ENCODE measurements around the gene ATF1. TPM values are rescaled to one million over a fixed set of nuclear protein-coding genes. Genes with fewer than 3 reads are reported as not detected.
A peak's percentile ranks its signal among the peaks of the same experiment; 100 is the strongest.
"Not testable (repeated sequence)": the region's sequence is repeated elsewhere in the genome, so short reads cannot be mapped to it uniquely, and the experiment has no call there.

Gene ATF1
- total RNA-seq, 4 donors from 2014 or later: 10.0 to 19.4 (median 16.5) TPM

DNA sequence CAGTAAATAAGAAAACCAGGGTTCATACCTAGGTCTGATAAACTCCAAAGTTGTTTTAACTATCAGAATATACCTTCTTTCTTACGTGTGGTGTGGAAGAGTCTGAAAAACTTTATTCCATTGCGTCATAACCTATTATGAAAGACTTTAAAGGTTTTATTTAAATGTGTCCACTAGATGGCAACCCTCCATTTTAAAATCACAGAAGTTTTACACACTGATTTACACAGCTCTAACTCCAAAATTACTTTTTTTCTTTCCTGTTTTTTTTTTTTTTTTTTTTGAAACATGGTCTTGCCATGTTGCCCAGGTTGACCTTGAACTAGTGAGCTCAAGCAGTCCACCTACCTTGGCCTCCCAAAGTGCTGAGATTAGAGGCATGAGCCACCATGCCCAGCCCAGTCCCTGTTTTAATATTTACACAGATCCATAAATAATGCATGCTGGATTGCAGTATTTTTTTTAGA lies 61.5 kb downstream of the ATF1 start:
- H3K27ac ChIP-seq: peak overlapping the region; percentile 11 to 61 (median 42)
- intact Hi-C loops (cut with DNase I; ENCODE audit: low total_unique reads): loop anchor here (2.0 kb wide), 1 partner anchor 161 kb away; no protein-coding TSS in a partner anchor
- TF ChIP-seq POLR2AphosphoS5 (IDR thresholded peaks at IDR 0.05) (no peak), POLR2A (IDR thresholded peaks at IDR 0.05) (no peak), EP300 (IDR thresholded peaks at IDR 0.05; ENCODE audit: low read depth) (no peak)
- TF ChIP-seq, protein P1, sequence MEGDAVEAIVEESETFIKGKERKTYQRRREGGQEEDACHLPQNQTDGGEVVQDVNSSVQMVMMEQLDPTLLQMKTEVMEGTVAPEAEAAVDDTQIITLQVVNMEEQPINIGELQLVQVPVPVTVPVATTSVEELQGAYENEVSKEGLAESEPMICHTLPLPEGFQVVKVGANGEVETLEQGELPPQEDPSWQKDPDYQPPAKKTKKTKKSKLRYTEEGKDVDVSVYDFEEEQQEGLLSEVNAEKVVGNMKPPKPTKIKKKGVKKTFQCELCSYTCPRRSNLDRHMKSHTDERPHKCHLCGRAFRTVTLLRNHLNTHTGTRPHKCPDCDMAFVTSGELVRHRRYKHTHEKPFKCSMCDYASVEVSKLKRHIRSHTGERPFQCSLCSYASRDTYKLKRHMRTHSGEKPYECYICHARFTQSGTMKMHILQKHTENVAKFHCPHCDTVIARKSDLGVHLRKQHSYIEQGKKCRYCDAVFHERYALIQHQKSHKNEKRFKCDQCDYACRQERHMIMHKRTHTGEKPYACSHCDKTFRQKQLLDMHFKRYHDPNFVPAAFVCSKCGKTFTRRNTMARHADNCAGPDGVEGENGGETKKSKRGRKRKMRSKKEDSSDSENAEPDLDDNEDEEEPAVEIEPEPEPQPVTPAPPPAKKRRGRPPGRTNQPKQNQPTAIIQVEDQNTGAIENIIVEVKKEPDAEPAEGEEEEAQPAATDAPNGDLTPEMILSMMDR (IDR thresholded peaks at IDR 0.05): peak; percentile 43 to 84 (median 51)

DNA sequence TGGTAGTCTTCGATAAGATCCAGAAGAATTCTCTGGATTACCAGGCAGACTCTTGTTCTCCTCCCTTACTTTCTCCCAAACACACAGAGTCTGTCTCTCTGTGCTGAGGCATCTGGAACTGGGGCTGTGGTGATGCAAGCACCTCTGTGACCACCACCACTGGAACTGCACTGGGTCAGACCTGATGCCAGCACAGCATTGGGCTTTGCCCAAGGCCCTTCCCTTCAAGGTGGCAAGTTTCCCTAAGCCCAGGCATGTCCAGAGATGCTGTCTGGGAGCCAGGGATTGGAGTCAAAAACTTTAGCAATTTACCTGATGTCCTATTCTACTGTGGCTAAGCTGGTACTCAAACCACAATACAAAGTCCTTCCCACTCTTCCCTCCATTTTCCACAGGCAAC lies 64.2 kb downstream of the ATF1 start:
- in situ Hi-C loops (cut with MboI; ENCODE audit: low pct_ligation_motif_present in 1 of 4, low pct_unique_long_range_greater_than_20kb in 1 of 4, low sequenced_read_pairs in 3 of 4): loop anchor here (10.0 to 25.0 kb wide), 3 partner anchors 134 to 167 kb away; partner anchors contain the start of gene HIGD1C (in 1 of the 4)

More for the DNA sequence above, 61.5 kb downstream of the ATF1 start:
- no peaks in the 10 kb centered on the region for H3K36me3 ChIP-seq
- in situ Hi-C loops (cut with MboI; ENCODE audit: low pct_ligation_motif_present in 1 of 4, low pct_unique_long_range_greater_than_20kb in 1 of 4, low sequenced_read_pairs in 3 of 4): loop anchor here (10.0 to 25.0 kb wide), 3 partner anchors 137 to 169 kb away; partner anchors contain the start of gene HIGD1C (in 1 of the 4)
- peaks cover 0 to 12% (median 4%) of the 10 kb centered on the region in 4 donors for H3K4me1 ChIP-seq
- H3K9me3 ChIP-seq: no peaks in the 10 kb centered on the region
- H3K27me3 ChIP-seq: no peaks in the 10 kb centered on the region
- no peak overlapping the region for H3K4me3 ChIP-seq
- no peak for DNase-seq
- 4 to 5% methylated on average over 2 of the region's 2 CpGs for WGBS, 2 donors (ENCODE audit: low coverage in 1 of 2)

GRCh38 chr12:50828886-50829285 lies 65.0 kb downstream of the ATF1 start:
- in situ Hi-C loops (cut with MboI; ENCODE audit: low pct_ligation_motif_present in 1 of 4, low pct_unique_long_range_greater_than_20kb in 1 of 4, low sequenced_read_pairs in 3 of 4): loop anchor here (10.0 to 25.0 kb wide), 3 partner anchors 133 to 166 kb away; partner anchors contain the start of gene HIGD1C (in 1 of the 4)
- no peak overlapping the region for H3K27ac ChIP-seq

More for the DNA sequence above, 64.2 kb downstream of the ATF1 start:
- H3K27ac ChIP-seq: no peak overlapping the region
- intact Hi-C loops (cut with DNase I; ENCODE audit: low total_unique reads): no loop called here
- no peaks in the 10 kb centered on the region for H3K36me3 ChIP-seq
- peaks cover 0 to 12% (median 4%) of the 10 kb centered on the region in 4 donors for H3K4me1 ChIP-seq
- H3K27me3 ChIP-seq: no peaks in the 10 kb centered on the region
- WGBS, 2 donors (ENCODE audit: low coverage in 1 of 2): 100% methylated on average over 1 of the region's 1 CpG; no CpG with 5 or more reads in 1 of the 2 donors
- no peak overlapping the region for H3K4me3 ChIP-seq
- no peaks in the 10 kb centered on the region for H3K9me3 ChIP-seq
- TF ChIP-seq EP300 (IDR thresholded peaks at IDR 0.05; ENCODE audit: low read depth) (no peak), POLR2AphosphoS5 (IDR thresholded peaks at IDR 0.05) (no peak), POLR2A (IDR thresholded peaks at IDR 0.05) (no peak)
- TF ChIP-seq, protein P1 (IDR thresholded peaks at IDR 0.05): no peak
- DNase-seq: no peak

DNA sequence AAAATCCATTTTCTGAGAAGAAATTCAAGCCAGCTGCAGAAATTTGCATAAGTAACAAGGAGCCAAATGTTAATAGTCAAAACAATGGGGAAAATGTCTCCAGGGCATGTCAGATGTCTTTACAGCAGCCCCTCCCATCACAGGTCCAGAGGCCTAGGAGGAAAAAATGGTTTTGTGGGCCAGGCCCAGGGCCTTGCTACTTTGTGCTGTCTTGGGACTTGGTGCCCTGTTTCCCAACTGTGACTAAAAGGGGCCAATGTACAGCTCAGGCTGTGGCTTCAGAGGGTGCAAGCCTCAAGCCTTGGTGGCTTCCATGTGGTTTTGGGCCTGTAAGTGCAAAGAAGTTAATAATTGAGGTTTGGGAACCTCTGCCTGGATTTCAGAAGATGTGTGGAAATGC lies 69.9 kb downstream of the ATF1 start:
- H3K9me3 ChIP-seq; H3K4me1 ChIP-seq; H3K4me3 ChIP-seq; H3K36me3 ChIP-seq; H3K27me3 ChIP-seq; H3K27ac ChIP-seq; DNase-seq; intact Hi-C loops (cut with DNase I; ENCODE audit: low total_unique reads): not testable (repeated sequence)
- in situ Hi-C loops (cut with MboI; ENCODE audit: low pct_ligation_motif_present in 1 of 4, low pct_unique_long_range_greater_than_20kb in 1 of 4, low sequenced_read_pairs in 3 of 4): loop anchor here in 1 of 4 donors (25.0 kb wide), 1 partner anchor 128 kb away; the partner anchor contains the start of gene HIGD1C

More at GRCh38 chr12:50828886-50829285, 65.0 kb downstream of the ATF1 start:
- Histone ChIP-seq H3K4me1 (peaks cover 0 to 12% (median 4%) of the 10 kb centered on the region in 4 donors), H3K36me3 (no peaks in the 10 kb centered on the region), H3K27me3 (no peaks in the 10 kb centered on the region), H3K9me3 (peaks cover 0 to 7% of the 10 kb centered on the region in 2 donors), H3K4me3 (no peak overlapping the region)
- TF ChIP-seq EP300 (IDR thresholded peaks at IDR 0.05; ENCODE audit: low read depth) (no peak), POLR2AphosphoS5 (IDR thresholded peaks at IDR 0.05) (no peak), POLR2A (IDR thresholded peaks at IDR 0.05) (no peak)
- TF ChIP-seq, protein P1 (IDR thresholded peaks at IDR 0.05): no peak
- 86% methylated on average over 2 of the region's 2 CpGs; no CpG with 5 or more reads in 1 of the 2 donors for WGBS, 2 donors (ENCODE audit: low coverage in 1 of 2)
- intact Hi-C loops (cut with DNase I; ENCODE audit: low total_unique reads): no loop called here
- no peak for DNase-seq

All from transverse colon (tissue), 4 donors.